DND-41 (cell line): ENCODE data around the gene PPP1R12C.
A peak's percentile ranks its signal among the peaks of the same experiment; 100 is the strongest.

Experiments used
- ATAC-seq: fragments of 200-7000 bp; cut with Tn5 transposase; 3 replicates; pipeline ENCODE4 v1.9.1; 2021; ENCODE audit warnings: low read depth; ENCODE audit not compliant: insufficient read depth
- DNase-seq: peaks from one replicate; pipeline ENCODE4 v3.0.0-alpha.2; 2020
- H2AFZ ChIP-seq: 2 replicates; pipeline ENCODE4 v1.6.0; 2012; ENCODE audit warnings: low read depth, low read length
- H3K27ac ChIP-seq: 2 replicates; pipeline ENCODE4 v1.5.1; 2012; ENCODE audit warnings: low read length, inconsistent platforms
- H3K27me3 ChIP-seq: fragments of 200-600 bp; sonication (generic); 2 replicates; pipeline ENCODE4 v1.6.0; 2012; ENCODE audit warnings: low read length, mild to moderate bottlenecking, inconsistent platforms; ENCODE audit not compliant: insufficient read depth, poor library complexity
- H3K36me3 ChIP-seq: 2 replicates; pipeline ENCODE4 v1.5.1; 2012; ENCODE audit warnings: low read length, inconsistent platforms; ENCODE audit not compliant: insufficient read depth
- H3K4me1 ChIP-seq: 2 replicates; pipeline ENCODE4 v1.5.1; 2012; ENCODE audit warnings: mild to moderate bottlenecking, low read length; ENCODE audit not compliant: insufficient read depth
- H3K4me2 ChIP-seq: 2 replicates; pipeline ENCODE4 v1.6.0; 2012; ENCODE audit warnings: mild to moderate bottlenecking, moderate library complexity, low read length, inconsistent platforms; ENCODE audit not compliant: insufficient read depth
- H3K4me3 ChIP-seq, 2 experiments: fragments of 200-600 bp in 1 of 2; shearing (Covaris generic) in 1 of 2; 2 replicates each; pipeline ENCODE4 v1.5.1; 2012 to 2016; ENCODE audit warnings: inconsistent platforms in 2 of 2, low read length in 2 of 2, mild to moderate bottlenecking in 2 of 2, low read depth in 1 of 2, moderate library complexity in 1 of 2
- H3K79me2 ChIP-seq: 2 replicates; pipeline ENCODE4 v1.6.0; 2012; ENCODE audit warnings: low read length, inconsistent platforms; ENCODE audit not compliant: insufficient read depth
- H3K9ac ChIP-seq: 2 replicates; pipeline ENCODE4 v1.6.0; 2012; ENCODE audit warnings: low read depth, mild to moderate bottlenecking, inconsistent platforms, low read length, moderate library complexity
- H3K9me3 ChIP-seq: 2 replicates; pipeline ENCODE4 v1.5.1; 2012; ENCODE audit warnings: low read length, moderate library complexity, mild to moderate bottlenecking, inconsistent platforms; ENCODE audit not compliant: insufficient read depth, severe bottlenecking
- H4K20me1 ChIP-seq: 2 replicates; pipeline ENCODE4 v1.6.0; 2012; ENCODE audit warnings: low read length; ENCODE audit not compliant: insufficient read depth
- EZH2 ChIP-seq: IDR thresholded peaks from 3 replicates; pipeline ENCODE4 v1.6.1; 2012; ENCODE audit warnings: borderline replicate concordance, low read depth, mild to moderate bottlenecking, moderate library complexity, low read length, inconsistent platforms; ENCODE audit not compliant: severe bottlenecking
- TF ChIP-seq, protein P1 (sequence below): IDR thresholded peaks from 2 replicates; pipeline ENCODE4 v1.5.1; 2012; ENCODE audit warnings: borderline replicate concordance, low read length, moderate library complexity, mild to moderate bottlenecking; ENCODE audit not compliant: poor library complexity, severe bottlenecking; ENCODE audit errors: extremely low read depth

PPP1R12C gene

GRCh38 chr19:55116859-55117662 is at the start of gene PPP1R12C:
PPP1R12C (minus strand) TSS chr19:55117637; CDS start chr19:55117543, 94 bp downstream.
- Histone ChIP-seq H4K20me1 (peaks cover 49% of the 10 kb centered on the region), H3K27ac (peak within 1 kb of the TSS; percentile 86), H3K79me2 (peaks cover 61% of the 10 kb centered on the region), H2AFZ (peak within 1 kb of the TSS; percentile 96), H3K27me3 (no peaks in the 10 kb centered on the region), H3K36me3 (peaks cover 19% of the 10 kb centered on the region), H3K9me3 (no peaks in the 10 kb centered on the region), H3K4me3 (peak within 1 kb of the TSS; percentile 90 to 96), H3K4me2 (peak within 1 kb of the TSS; percentile 85), H3K9ac (peak within 1 kb of the TSS; percentile 74), H3K4me1 (peaks cover 33% of the 10 kb centered on the region)
- TF ChIP-seq, protein P1, sequence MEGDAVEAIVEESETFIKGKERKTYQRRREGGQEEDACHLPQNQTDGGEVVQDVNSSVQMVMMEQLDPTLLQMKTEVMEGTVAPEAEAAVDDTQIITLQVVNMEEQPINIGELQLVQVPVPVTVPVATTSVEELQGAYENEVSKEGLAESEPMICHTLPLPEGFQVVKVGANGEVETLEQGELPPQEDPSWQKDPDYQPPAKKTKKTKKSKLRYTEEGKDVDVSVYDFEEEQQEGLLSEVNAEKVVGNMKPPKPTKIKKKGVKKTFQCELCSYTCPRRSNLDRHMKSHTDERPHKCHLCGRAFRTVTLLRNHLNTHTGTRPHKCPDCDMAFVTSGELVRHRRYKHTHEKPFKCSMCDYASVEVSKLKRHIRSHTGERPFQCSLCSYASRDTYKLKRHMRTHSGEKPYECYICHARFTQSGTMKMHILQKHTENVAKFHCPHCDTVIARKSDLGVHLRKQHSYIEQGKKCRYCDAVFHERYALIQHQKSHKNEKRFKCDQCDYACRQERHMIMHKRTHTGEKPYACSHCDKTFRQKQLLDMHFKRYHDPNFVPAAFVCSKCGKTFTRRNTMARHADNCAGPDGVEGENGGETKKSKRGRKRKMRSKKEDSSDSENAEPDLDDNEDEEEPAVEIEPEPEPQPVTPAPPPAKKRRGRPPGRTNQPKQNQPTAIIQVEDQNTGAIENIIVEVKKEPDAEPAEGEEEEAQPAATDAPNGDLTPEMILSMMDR: no peak
- no peak for TF ChIP-seq EZH2
- no peak for ATAC-seq
- no peak for DNase-seq

GRCh38 chr19:55166530-55167268 is 49.3 kb upstream of the PPP1R12C start, which contains the start of gene DNAAF3:
DNAAF3 (minus strand) TSS chr19:55166613; CDS start chr19:55166413, 200 bp downstream.
- TF ChIP-seq EZH2: no peak
- TF ChIP-seq, protein P1: no peak

DNA sequence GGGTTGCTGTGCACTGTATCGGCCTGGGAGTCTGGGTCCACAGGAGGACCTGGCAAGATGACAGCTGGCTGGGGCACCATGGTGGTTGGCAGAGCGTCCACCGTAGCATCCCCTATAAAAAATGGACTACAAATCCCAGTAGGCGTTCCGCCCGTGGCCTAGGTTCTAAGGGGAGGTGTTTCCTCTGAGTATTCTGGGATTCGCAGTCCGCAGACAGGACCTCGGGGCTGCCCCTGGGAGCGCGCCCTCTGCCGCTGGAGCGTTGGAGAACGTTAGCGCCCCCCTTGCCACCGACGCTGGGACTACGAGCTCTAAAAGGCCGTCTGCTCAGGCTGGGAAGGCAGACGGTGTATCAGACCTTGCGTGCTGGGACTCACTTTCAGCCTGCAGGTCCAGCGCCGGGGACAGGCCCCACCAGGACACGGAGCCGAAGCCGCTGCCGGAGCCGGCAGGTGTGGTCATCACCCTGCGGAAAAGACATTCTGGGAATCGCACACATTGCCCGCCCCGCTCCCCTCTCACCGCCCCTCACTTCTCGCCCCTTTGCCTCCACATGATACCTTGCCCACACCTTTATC is 48.6 kb upstream of the PPP1R12C start:
- no peaks in the 10 kb centered on the region for H3K79me2 ChIP-seq
- no peak overlapping the region for H3K27ac ChIP-seq
- H4K20me1 ChIP-seq: no peaks in the 10 kb centered on the region
- ATAC-seq (peak; percentile 79), DNase-seq (peak; percentile 65)
- H3K4me2 ChIP-seq: no peak overlapping the region
- H2AFZ ChIP-seq: no peak overlapping the region
- H3K36me3 ChIP-seq: no peaks in the 10 kb centered on the region
- peaks cover 13% of the 10 kb centered on the region for H3K27me3 ChIP-seq
- H3K4me3 ChIP-seq: no peak overlapping the region
- H3K9ac ChIP-seq: no peak overlapping the region
- H3K9me3 ChIP-seq: no peaks in the 10 kb centered on the region
- no peak for TF ChIP-seq EZH2
- TF ChIP-seq, protein P1: no peak
- no peaks in the 10 kb centered on the region; the same call in 1 of the 2 replicates for H3K4me1 ChIP-seq

More at GRCh38 chr19:55166530-55167268, 49.3 kb upstream of the PPP1R12C start, which contains the start of gene DNAAF3:
- Histone ChIP-seq H3K27me3 (peaks cover 13% of the 10 kb centered on the region), H3K36me3 (no peaks in the 10 kb centered on the region), H4K20me1 (no peaks in the 10 kb centered on the region), H3K4me1 (no peaks in the 10 kb centered on the region; the same call in 1 of the 2 replicates), H3K9ac (no peak within 1 kb of the TSS), H3K9me3 (no peaks in the 10 kb centered on the region), H3K79me2 (no peaks in the 10 kb centered on the region), H3K4me3 (no peak within 1 kb of the TSS), H3K4me2 (no peak within 1 kb of the TSS), H2AFZ (no peak within 1 kb of the TSS), H3K27ac (no peak within 1 kb of the TSS)
- DNase-seq: peak; percentile 81
- ATAC-seq: peak; percentile 89
